PFSK-1 (cell line): ENCODE measurements around the gene RAD51B.

ENCODE experiments used
- FOXP2 ChIP-seq: optimal IDR thresholded peaks from 2 replicates; pipeline ENCODE3; 2011; ENCODE audit warnings: borderline replicate concordance, control low read depth, inconsistent platforms; ENCODE audit not compliant: insufficient read depth; ENCODE audit errors: extremely low read length, extremely low read depth
- POLR2AphosphoS5 ChIP-seq: IDR thresholded peaks from 2 replicates; pipeline ENCODE4 v1.6.1; 2012; ENCODE audit warnings: low read depth, mild to moderate bottlenecking, control low read depth, low read length, moderate library complexity
- REST ChIP-seq, 2 experiments: IDR thresholded peaks; 2 replicates each; pipeline versions ENCODE4 v1.6.1 to v1.8.0; 2011 to 2012; ENCODE audit warnings: low read depth in 2 of 2, low read length in 2 of 2, control low read depth in 1 of 2, inconsistent platforms in 1 of 2, mild to moderate bottlenecking in 1 of 2, moderate library complexity in 1 of 2; ENCODE audit not compliant: insufficient read depth in 1 of 2
- TAF1 ChIP-seq: IDR thresholded peaks from 2 replicates; pipeline ENCODE4 v1.6.1; 2012; ENCODE audit warnings: low read length, control low read depth, borderline replicate concordance; ENCODE audit not compliant: insufficient read depth

GRCh38 chr14:67918838-67919237 is 99.3 kb downstream of the RAD51B start:
- TF ChIP-seq REST (IDR thresholded peaks at IDR 0.05; ENCODE audit: insufficient read depth in 1 of 2, low read depth in 2 of 2, low read length in 2 of 2) = no peak
- no peak for TF ChIP-seq FOXP2
- no peak for TF ChIP-seq TAF1
- no peak for TF ChIP-seq POLR2AphosphoS5
